Lower lobe of right lung (tissue), 2 donors: Measurements from ENCODE around the gene BCAN. TPM values are rescaled to one million over a fixed set of nuclear protein-coding genes. Genes with fewer than 3 reads are reported as not detected.

Experiments
- ATAC-seq, 2 donors: fragments of 200-7000 bp; cut with Tn5 transposase; one replicate each; pipeline ENCODE4 v1.9.1; 2020 to 2022; ENCODE audit warnings: mild to moderate bottlenecking in 2 of 2, moderate library complexity in 2 of 2
- DNase-seq: peaks from one replicate; pipeline ENCODE4 v3.0.0-alpha.2; 2020
- H3K27ac ChIP-seq: fragments of 200-600 bp; one replicate; pipeline ENCODE4 v1.8.0; 2022
- H3K27me3 ChIP-seq: fragments of 200-600 bp; one replicate; pipeline ENCODE4 v1.8.0; 2022; ENCODE audit warnings: low read depth
- H3K36me3 ChIP-seq: fragments of 200-600 bp; one replicate; pipeline ENCODE4 v1.8.0; 2022; ENCODE audit warnings: mild to moderate bottlenecking
- H3K4me1 ChIP-seq: fragments of 200-600 bp; one replicate; pipeline ENCODE4 v1.8.0; 2022
- H3K4me3 ChIP-seq: fragments of 200-600 bp; one replicate; pipeline ENCODE4 v1.8.0; 2022; ENCODE audit warnings: mild to moderate bottlenecking
- H3K9me3 ChIP-seq: fragments of 200-600 bp; one replicate; pipeline ENCODE4 v1.8.0; 2022
- intact Hi-C: fragments of 100-400 bp; cut with DNase I; formaldehyde crosslinking; loops from one replicate; pipeline ENCODE4 v1.11.0; 2022
- total RNA-seq: library from RNA; stranded (reverse); fragmentation: NEBNext Ultra II Directional; extraction: Animal tissue kit (Norgen Biotek cat#: 25700); gene quantifications from one replicate; pipeline ENCODE4 v1.2.1, GENCODE V29; 2021
- TF ChIP-seq, protein P1 (sequence below): fragments of 200-600 bp; IDR thresholded peaks from one replicate; pipeline ENCODE4 v1.8.0; 2022; ENCODE audit warnings: antibody characterized with exemption, mild to moderate bottlenecking
- donor health status: DM: no; HTN: yes; CAD: no; lungs with severe emphysema.

BCAN gene
- total RNA-seq, 1 donor from 2014 or later: not detected

DNA sequence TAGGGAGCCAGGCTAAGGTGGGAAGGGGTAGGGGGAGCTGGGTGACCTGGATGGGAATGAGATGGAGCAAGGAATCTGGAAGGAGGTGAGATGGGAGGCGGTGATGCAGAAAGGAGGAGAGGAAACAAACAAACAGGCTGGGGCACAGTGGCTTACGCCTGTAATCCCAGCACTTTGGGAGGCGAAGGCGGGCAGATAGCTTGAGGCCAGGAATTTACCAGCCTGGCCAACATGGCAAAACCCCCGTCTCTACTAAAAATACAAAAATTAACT is 52.7 kb downstream of the BCAN start:
- intact Hi-C loops: no loop called here
- no peaks in the 10 kb centered on the region for H3K36me3 ChIP-seq
- H3K4me3 ChIP-seq: no peak overlapping the region
- H3K4me1 ChIP-seq: peaks cover 17% of the 10 kb centered on the region
- H3K27me3 ChIP-seq: peaks cover 38% of the 10 kb centered on the region
- H3K27ac ChIP-seq: no peak overlapping the region
- no peaks in the 10 kb centered on the region for H3K9me3 ChIP-seq
- DNase-seq (no peak), ATAC-seq (no peak)
- TF ChIP-seq, protein P1, sequence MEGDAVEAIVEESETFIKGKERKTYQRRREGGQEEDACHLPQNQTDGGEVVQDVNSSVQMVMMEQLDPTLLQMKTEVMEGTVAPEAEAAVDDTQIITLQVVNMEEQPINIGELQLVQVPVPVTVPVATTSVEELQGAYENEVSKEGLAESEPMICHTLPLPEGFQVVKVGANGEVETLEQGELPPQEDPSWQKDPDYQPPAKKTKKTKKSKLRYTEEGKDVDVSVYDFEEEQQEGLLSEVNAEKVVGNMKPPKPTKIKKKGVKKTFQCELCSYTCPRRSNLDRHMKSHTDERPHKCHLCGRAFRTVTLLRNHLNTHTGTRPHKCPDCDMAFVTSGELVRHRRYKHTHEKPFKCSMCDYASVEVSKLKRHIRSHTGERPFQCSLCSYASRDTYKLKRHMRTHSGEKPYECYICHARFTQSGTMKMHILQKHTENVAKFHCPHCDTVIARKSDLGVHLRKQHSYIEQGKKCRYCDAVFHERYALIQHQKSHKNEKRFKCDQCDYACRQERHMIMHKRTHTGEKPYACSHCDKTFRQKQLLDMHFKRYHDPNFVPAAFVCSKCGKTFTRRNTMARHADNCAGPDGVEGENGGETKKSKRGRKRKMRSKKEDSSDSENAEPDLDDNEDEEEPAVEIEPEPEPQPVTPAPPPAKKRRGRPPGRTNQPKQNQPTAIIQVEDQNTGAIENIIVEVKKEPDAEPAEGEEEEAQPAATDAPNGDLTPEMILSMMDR: no peak

DNA sequence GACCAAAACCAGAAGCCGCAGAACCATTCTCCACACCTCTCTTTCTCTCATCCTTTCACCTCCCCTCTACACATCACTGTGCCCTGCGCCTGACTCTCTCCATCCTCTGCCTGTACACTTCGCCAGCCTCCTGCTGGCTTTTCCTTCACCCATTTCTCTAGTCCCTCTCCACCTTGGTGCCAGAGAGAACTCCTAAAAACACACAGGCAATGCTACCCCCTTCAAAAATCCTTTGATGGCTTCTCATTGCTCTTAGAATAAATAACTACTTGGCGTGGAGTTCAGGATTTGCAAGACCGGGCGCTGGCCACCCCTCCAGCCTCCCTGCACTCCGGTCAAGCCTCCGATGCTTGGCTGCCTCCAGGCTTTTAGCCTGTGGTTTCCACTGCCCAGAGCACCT is 54.8 kb downstream of the BCAN start:
- Histone ChIP-seq H3K36me3 (no peaks in the 10 kb centered on the region), H3K27ac (no peak overlapping the region), H3K9me3 (no peaks in the 10 kb centered on the region), H3K27me3 (peaks cover 20% of the 10 kb centered on the region), H3K4me1 (peaks cover 11% of the 10 kb centered on the region), H3K4me3 (no peak overlapping the region)
- TF ChIP-seq, protein P1: no peak
- DNase-seq (no peak), ATAC-seq (no peak)
- intact Hi-C loops: no loop called here

DNA sequence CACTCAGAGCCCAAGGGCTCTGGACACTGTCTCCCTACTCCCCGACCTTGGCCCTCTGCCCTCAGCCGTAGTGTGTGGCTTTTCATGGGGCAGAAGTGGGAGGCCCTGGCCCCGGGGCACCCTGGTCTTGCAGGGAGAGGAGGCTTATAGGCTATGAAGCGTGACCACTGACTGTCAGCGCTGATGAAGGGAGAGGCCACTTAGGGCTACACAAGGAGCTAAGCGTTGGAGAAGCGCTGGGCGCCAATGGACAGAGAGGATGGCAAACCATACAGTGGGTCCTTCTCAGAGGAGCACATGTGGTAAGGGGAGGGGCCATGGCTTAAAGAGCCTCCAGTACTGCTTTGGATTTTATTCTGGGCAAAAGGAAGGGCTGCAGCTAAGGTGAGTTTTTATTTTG is 55.6 kb downstream of the BCAN start:
- H3K27me3 ChIP-seq: peaks cover 20% of the 10 kb centered on the region

DNA sequence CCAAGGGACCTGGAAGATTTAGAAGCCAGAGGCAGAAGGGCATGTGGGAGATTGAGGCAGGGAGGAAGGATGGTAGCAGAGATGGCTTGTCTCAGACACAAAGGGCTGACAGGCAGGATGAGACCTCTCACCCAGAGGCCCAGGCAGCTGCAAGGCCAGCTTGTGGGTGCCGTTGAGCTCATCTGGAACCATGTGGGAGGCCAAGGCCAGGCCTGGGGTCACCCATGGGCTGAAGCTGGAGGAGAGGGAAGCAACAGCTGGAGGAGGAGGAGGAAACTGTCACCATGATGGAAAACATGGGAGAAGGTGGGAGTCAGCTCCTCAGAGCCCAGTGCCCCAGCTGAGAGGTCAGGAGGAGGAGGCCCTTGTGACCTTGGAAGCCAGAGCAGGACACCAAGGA is 57.1 kb downstream of the BCAN start:
- intact Hi-C loops: no loop called here
- no peaks in the 10 kb centered on the region for H3K36me3 ChIP-seq
- peaks cover 23% of the 10 kb centered on the region for H3K27me3 ChIP-seq
- no peaks in the 10 kb centered on the region for H3K4me1 ChIP-seq
- H3K9me3 ChIP-seq: no peaks in the 10 kb centered on the region
- no peak overlapping the region for H3K4me3 ChIP-seq
- no peak for ATAC-seq
- H3K27ac ChIP-seq: no peak overlapping the region
- DNase-seq: no peak
- TF ChIP-seq, protein P1: no peak

More for the DNA sequence above, 55.6 kb downstream of the BCAN start:
- DNase-seq (no peak), ATAC-seq (no peak)
- intact Hi-C loops: no loop called here
- H3K27ac ChIP-seq: no peak overlapping the region
- TF ChIP-seq, protein P1: no peak
- no peak overlapping the region for H3K4me3 ChIP-seq
- peaks cover 4% of the 10 kb centered on the region for H3K4me1 ChIP-seq
- H3K36me3 ChIP-seq: no peaks in the 10 kb centered on the region
- no peaks in the 10 kb centered on the region for H3K9me3 ChIP-seq

DNA sequence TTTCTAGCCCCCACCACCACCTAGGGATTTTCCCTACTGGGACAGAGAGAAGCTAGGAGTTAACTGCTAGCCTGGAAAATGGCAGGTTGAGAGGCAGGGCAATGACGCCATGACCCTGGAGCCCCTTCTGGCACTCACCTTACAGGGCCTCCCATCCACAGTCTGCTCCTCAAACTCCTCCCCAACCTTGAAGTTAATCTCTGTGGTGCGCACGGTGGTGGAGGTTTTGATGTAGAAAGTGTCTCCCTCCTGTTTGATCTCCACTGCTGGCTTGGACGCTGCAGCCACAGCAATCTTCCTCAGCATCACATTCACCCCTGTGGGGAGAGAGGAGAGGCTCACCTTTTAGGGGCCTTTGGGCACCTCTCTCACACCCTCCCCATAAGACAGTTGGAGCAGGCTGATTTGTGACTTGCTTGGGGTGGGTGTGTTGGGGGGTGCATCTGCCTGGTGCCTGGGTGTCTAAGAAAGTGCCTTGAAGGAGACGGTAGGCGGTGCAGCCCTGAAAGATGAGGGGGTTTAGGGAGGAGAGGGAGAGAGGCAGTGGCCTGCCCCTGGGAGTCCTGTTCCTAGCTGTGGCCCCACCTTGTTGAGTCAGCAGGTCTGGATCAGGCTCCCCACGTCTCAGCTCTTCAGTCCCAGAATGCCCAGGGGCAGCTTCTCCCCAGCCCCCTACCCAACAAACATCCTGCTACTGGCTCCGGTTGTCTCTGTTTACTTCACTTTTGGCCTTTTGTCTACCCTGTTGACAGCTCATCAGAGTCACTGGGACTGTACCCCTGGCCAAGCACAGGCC is 59.0 kb downstream of the BCAN start:
- no peak overlapping the region for H3K27ac ChIP-seq

More for the DNA sequence above, 59.0 kb downstream of the BCAN start:
- Histone ChIP-seq H3K36me3 (no peaks in the 10 kb centered on the region), H3K27me3 (peaks cover 41% of the 10 kb centered on the region), H3K9me3 (no peaks in the 10 kb centered on the region), H3K4me1 (peaks cover 17% of the 10 kb centered on the region), H3K4me3 (no peak overlapping the region)
- intact Hi-C loops: no loop called here
- TF ChIP-seq, protein P1: no peak
- DNase-seq (no peak), ATAC-seq (no peak)
